ENCODE measurements around the gene WDFY2.
"Not testable (repeated sequence)": the region's sequence is repeated elsewhere in the genome, so short reads cannot be mapped to it uniquely, and the experiment has no call there.

The WDFY2 gene

GRCh38 chr13:51569001-51569400 lies 15.3 kb upstream of the WDFY2 start:
- DNase-seq: not testable (repeated sequence)

- DNase-seq: no peak
Observed at GRCh38 chr13:51576754-51577153, 7.5 kb upstream of the WDFY2 start.

GRCh38 chr13:51577690-51578089 lies 6.6 kb upstream of the WDFY2 start:
- no peak for DNase-seq

GRCh38 chr13:51579676-51580075 lies 4.6 kb upstream of the WDFY2 start:
- DNase-seq: no peak

GRCh38 chr13:51581148-51581820 lies 3.0 kb upstream of the WDFY2 start:
- no peak for DNase-seq

- DNase-seq: no peak
Observed at GRCh38 chr13:51583469-51583874, 790 bp upstream of the WDFY2 start.

- peak; percentile 14 for DNase-seq
Observed at GRCh38 chr13:51584731-51585672, 740 bp downstream of the WDFY2 start.

GRCh38 chr13:51585696-51586095 lies 1.4 kb downstream of the WDFY2 start:
- DNase-seq: peak; percentile 6

- no peak for DNase-seq
Observed at GRCh38 chr13:51587372-51587771, 3.1 kb downstream of the WDFY2 start.

GRCh38 chr13:51588406-51588949 lies 4.2 kb downstream of the WDFY2 start:
- DNase-seq: no peak

- no peak for DNase-seq
Observed at GRCh38 chr13:51589793-51590192, 5.5 kb downstream of the WDFY2 start.

GRCh38 chr13:51590231-51590970 lies 6.1 kb downstream of the WDFY2 start:
- DNase-seq: no peak

GRCh38 chr13:51590971-51591627 lies 6.8 kb downstream of the WDFY2 start:
- peak; percentile 59 for DNase-seq

- DNase-seq: not testable (repeated sequence)
Observed at GRCh38 chr13:51591938-51592337, 7.7 kb downstream of the WDFY2 start.

GRCh38 chr13:51594432-51594831 lies 10.2 kb downstream of the WDFY2 start:
- DNase-seq: no peak

- no peak for DNase-seq
Observed at GRCh38 chr13:51595416-51595815, 11.2 kb downstream of the WDFY2 start.

GRCh38 chr13:51596541-51596940 lies 12.3 kb downstream of the WDFY2 start:
- no peak for DNase-seq

GRCh38 chr13:51599444-51600176 lies 15.3 kb downstream of the WDFY2 start:
- no peak for DNase-seq

- DNase-seq: no peak
Observed at GRCh38 chr13:51600703-51601102, 16.4 kb downstream of the WDFY2 start.

GRCh38 chr13:51601601-51602565 lies 17.6 kb downstream of the WDFY2 start:
- DNase-seq: no peak

- no peak for DNase-seq
Observed at GRCh38 chr13:51603716-51604115, 19.5 kb downstream of the WDFY2 start.

Measured in kidney glomerular epithelial cell (primary cell).